A673 (cell line): ENCODE results near the gene TBCA.

Experiments used
- EZH2 ChIP-seq: fragments of 200-600 bp; sonication (generic); IDR thresholded peaks from 2 replicates; pipeline ENCODE4 v1.6.1; 2017; ENCODE audit warnings: borderline replicate concordance, low read depth, mild to moderate bottlenecking, mixed read lengths, antibody characterized with exemption, low read length; ENCODE audit not compliant: poor library complexity, severe bottlenecking
- TF ChIP-seq, protein P1 (sequence below): fragments of 300-800, 200-600 bp; sonication (generic); conservative IDR thresholded peaks from 2 replicates; pipeline ENCODE4 v1.5.1; 2017; ENCODE audit warnings: low read depth, mild to moderate bottlenecking, antibody characterized with exemption, low read length, moderate library complexity, mixed read lengths

DNA sequence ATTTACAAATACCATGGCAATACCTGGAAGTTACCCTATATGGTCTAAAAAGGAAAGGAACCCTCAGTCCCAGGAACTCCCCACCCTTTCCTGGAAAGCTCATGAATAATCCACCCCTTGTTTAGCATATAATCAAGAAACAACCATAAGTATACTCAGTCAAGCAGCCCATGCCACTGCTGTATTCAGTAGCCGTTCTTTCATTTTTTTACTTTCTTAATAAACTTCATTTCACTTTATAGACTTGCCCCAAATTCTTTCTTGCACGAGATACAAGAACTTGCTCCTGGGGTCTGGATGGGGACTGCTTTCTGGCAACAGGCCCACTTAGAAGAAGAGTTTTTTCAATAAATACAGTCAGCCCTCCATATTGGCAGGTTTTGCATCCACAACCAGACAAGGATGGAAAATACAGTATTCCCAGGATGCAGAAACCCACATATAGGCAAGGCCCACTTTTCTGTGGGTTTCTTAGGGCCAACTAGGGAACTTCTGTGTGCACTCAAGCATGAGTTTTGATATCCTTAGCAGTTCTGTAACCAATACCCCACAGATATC is 2.8 kb upstream of the TBCA start:
- TF ChIP-seq, protein P1, sequence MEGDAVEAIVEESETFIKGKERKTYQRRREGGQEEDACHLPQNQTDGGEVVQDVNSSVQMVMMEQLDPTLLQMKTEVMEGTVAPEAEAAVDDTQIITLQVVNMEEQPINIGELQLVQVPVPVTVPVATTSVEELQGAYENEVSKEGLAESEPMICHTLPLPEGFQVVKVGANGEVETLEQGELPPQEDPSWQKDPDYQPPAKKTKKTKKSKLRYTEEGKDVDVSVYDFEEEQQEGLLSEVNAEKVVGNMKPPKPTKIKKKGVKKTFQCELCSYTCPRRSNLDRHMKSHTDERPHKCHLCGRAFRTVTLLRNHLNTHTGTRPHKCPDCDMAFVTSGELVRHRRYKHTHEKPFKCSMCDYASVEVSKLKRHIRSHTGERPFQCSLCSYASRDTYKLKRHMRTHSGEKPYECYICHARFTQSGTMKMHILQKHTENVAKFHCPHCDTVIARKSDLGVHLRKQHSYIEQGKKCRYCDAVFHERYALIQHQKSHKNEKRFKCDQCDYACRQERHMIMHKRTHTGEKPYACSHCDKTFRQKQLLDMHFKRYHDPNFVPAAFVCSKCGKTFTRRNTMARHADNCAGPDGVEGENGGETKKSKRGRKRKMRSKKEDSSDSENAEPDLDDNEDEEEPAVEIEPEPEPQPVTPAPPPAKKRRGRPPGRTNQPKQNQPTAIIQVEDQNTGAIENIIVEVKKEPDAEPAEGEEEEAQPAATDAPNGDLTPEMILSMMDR: no peak
- TF ChIP-seq EZH2: no peak
